Measurements from ENCODE around the gene CMC1.

Gene CMC1

GRCh38 chr3:28308196-28308595, 66.8 kb downstream of the CMC1 start:
- DNase-seq: no peak

- no peak for DNase-seq
Measured at GRCh38 chr3:28315711-28316110, 74.3 kb downstream of the CMC1 start.

GRCh38 chr3:28316226-28316625, 74.8 kb downstream of the CMC1 start:
- DNase-seq: no peak

GRCh38 chr3:28317438-28318022, 76.1 kb downstream of the CMC1 start:
- peak in 1 of 2 experiments; percentile 1 for DNase-seq

GRCh38 chr3:28320981-28321380, 79.6 kb downstream of the CMC1 start:
- no peak for DNase-seq

GRCh38 chr3:28322464-28322863, 81.0 kb downstream of the CMC1 start:
- DNase-seq: no peak

- peak in 1 of 2 experiments; percentile 3 for DNase-seq
Measured at GRCh38 chr3:28326458-28326926, 85.1 kb downstream of the CMC1 start.

GRCh38 chr3:28328188-28329151, 87.1 kb downstream of the CMC1 start:
- no peak for DNase-seq

- DNase-seq: no peak
Measured at GRCh38 chr3:28334552-28334951, 93.1 kb downstream of the CMC1 start.

GRCh38 chr3:28335246-28335645, 93.8 kb downstream of the CMC1 start:
- no peak for DNase-seq

- no peak for DNase-seq
Measured at GRCh38 chr3:28337230-28337629, 95.8 kb downstream of the CMC1 start.

- no peak for DNase-seq
Measured at GRCh38 chr3:28343144-28343543, 101.7 kb downstream of the CMC1 start.

GRCh38 chr3:28345690-28346089, 104.3 kb downstream of the CMC1 start:
- no peak for DNase-seq

- DNase-seq: no peak
Measured at GRCh38 chr3:28347374-28348264, 106.2 kb downstream of the CMC1 start.

GRCh38 chr3:28348265-28348628, 106.8 kb downstream of the CMC1 start:
- no peak for DNase-seq

- DNase-seq: peak; percentile 87 to 89
Measured at GRCh38 chr3:28348629-28349468, 107.4 kb downstream of the CMC1 start, which contains the start of the genes AZI2 and ZCWPW2. Gene AZI2 (minus strand): TSS chr3:28348824. CDS start chr3:28340617, 8,207 bp downstream. Gene ZCWPW2 (plus strand): TSS chr3:28348721. CDS start chr3:28413069, 64,348 bp downstream.

GRCh38 chr3:28349469-28350000, 108.1 kb downstream of the CMC1 start:
- DNase-seq: no peak

All from activated CD4-positive, alpha-beta T cell treated with anti-CD3 and anti-CD28 coated beads, Interleukin-2, amount 50 U/mL, for 4 hours (primary cell).